Smooth muscle cell (in vitro differentiated cells): ENCODE data around the gene COPZ2. TPM values are rescaled to one million over a fixed set of nuclear protein-coding genes. Genes with fewer than 3 reads are reported as not detected.
"Not testable (repeated sequence)": the region's sequence is repeated elsewhere in the genome, so short reads cannot be mapped to it uniquely, and the experiment has no call there.

Experiments used
- DNase-seq: peaks from one replicate; lab custom pipeline; 2025; ENCODE audit not compliant: unreplicated experiment; lab: John Stamatoyannopoulos, UW
- H2AFZ ChIP-seq: fragments of 200-600 bp; sonication (generic); 2 replicates; pipeline ENCODE4 v1.6.0; 2016; ENCODE audit warnings: antibody characterized with exemption, low read depth, mild to moderate bottlenecking
- H3F3A ChIP-seq: fragments of 200-600 bp; sonication (generic); 2 replicates; pipeline ENCODE4 v1.6.0; 2017; ENCODE audit warnings: antibody characterized with exemption, low read depth
- H3K27ac ChIP-seq: fragments of 200-600 bp; sonication (generic); 2 replicates; pipeline ENCODE4 v1.5.1; 2016; ENCODE audit warnings: low read depth, mild to moderate bottlenecking
- H3K27me3 ChIP-seq: fragments of 200-600 bp; sonication (generic); 2 replicates; pipeline ENCODE4 v1.6.1; 2016; ENCODE audit warnings: low read depth, mild to moderate bottlenecking
- H3K36me3 ChIP-seq: fragments of 200-600 bp; sonication (generic); 2 replicates; pipeline ENCODE4 v1.5.1; 2016; ENCODE audit warnings: low read depth
- H3K4me1 ChIP-seq: fragments of 200-600 bp; sonication (generic); 2 replicates; pipeline ENCODE4 v1.5.1; 2016; ENCODE audit warnings: low read depth
- H3K4me2 ChIP-seq: fragments of 200-600 bp; sonication (generic); 2 replicates; pipeline ENCODE4 v1.6.0; 2016; ENCODE audit warnings: mild to moderate bottlenecking
- H3K4me3 ChIP-seq: fragments of 200-600 bp; sonication (generic); 2 replicates; pipeline ENCODE4 v1.5.1; 2016; ENCODE audit warnings: mild to moderate bottlenecking
- H3K79me2 ChIP-seq: fragments of 200-600 bp; sonication (generic); 2 replicates; pipeline ENCODE4 v1.6.0; 2016; ENCODE audit warnings: low read depth, mild to moderate bottlenecking
- H3K9ac ChIP-seq: fragments of 200-600 bp; sonication (generic); 2 replicates; pipeline ENCODE4 v1.6.0; 2016; ENCODE audit warnings: low read depth
- H3K9me3 ChIP-seq: fragments of 200-600 bp; sonication (generic); replicated peaks from 2 replicates; pipeline ENCODE4 v1.5.1; 2016; ENCODE audit warnings: low read depth
- H4K20me1 ChIP-seq: fragments of 200-600 bp; sonication (generic); 2 replicates; pipeline ENCODE4 v1.6.0; 2016; ENCODE audit warnings: low read depth
- WGBS: methylation state at CpG from one replicate; pipeline ENCODE4 v1.1.7; 2016; ENCODE audit warnings: low lambda C conversion rate; 5-methylcytosine and 5-hydroxymethylcytosine counted together
- polyA plus RNA-seq: library from polyadenylated mRNA; unstranded; fragments of >200 nt; fragmentation: Nextera tagmentation; extraction: Ambion mirVana; gene quantifications from 2 replicates; pipeline ENCODE4 v1.2.1, GENCODE V29; 2016
- total RNA-seq: library from RNA; depleted of rRNA; stranded (reverse); fragments of >200 nt; gene quantifications from 2 replicates; pipeline ENCODE4 v1.2.3, GENCODE V29; 2014
- TF ChIP-seq, protein P1 (sequence below): fragments of 200-600 bp; sonication (generic); IDR thresholded peaks from 2 replicates; pipeline ENCODE4 v1.5.1; 2017; ENCODE audit warnings: borderline replicate concordance, mild to moderate bottlenecking, antibody characterized with exemption; ENCODE audit not compliant: insufficient read depth, poor library complexity, severe bottlenecking

The COPZ2 gene
- total and polyA plus RNA-seq, 2 experiments from 2014 or later = 70.6 to 257 TPM

DNA sequence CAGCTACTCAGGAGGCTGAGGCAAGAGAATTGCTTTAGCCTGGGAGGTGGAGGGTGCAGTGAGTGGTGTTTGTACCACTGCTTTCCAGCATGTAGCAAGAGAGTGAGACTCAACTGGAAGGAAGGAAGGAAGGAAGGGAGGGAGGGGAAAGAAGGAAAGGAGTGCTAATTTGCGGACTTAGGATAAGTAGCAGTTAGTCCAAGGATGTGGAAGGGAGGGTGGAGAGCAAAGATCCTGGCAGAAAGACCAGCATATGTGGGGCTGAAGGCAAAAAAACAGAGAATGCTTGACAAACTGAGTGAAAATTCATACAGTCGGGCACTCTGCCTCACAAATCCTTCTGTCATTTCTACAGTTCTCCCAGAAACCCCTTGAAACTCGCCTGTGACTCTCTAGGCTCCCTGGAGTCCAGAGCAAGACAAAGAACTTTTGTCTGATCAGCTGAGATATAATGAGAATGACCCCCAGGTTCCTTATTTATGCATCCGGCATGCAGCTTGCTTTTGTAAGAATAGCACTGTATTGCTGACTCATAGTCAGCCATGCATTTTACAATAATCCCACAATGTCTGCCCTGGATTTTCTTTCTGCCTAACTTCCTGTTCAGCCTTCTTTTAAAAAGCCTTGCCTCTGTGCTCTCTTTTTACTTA lies 35.2 kb downstream of the COPZ2 start:
- Histone ChIP-seq H3K79me2 (no peaks in the 10 kb centered on the region), H3K27ac (peak overlapping the region; percentile 98), H3K4me2 (peak overlapping the region; percentile 81), H3K36me3 (no peaks in the 10 kb centered on the region), H3K4me3 (peak overlapping the region; percentile 12), H2AFZ (peak overlapping the region; percentile 58), H4K20me1 (no peaks in the 10 kb centered on the region), H3K27me3 (no peaks in the 10 kb centered on the region), H3F3A (peaks cover 54% of the 10 kb centered on the region), H3K9me3 (no peaks in the 10 kb centered on the region), H3K9ac (peak overlapping the region; percentile 88), H3K4me1 (peaks cover 66% of the 10 kb centered on the region)
- DNase-seq = no peak
- TF ChIP-seq, protein P1, sequence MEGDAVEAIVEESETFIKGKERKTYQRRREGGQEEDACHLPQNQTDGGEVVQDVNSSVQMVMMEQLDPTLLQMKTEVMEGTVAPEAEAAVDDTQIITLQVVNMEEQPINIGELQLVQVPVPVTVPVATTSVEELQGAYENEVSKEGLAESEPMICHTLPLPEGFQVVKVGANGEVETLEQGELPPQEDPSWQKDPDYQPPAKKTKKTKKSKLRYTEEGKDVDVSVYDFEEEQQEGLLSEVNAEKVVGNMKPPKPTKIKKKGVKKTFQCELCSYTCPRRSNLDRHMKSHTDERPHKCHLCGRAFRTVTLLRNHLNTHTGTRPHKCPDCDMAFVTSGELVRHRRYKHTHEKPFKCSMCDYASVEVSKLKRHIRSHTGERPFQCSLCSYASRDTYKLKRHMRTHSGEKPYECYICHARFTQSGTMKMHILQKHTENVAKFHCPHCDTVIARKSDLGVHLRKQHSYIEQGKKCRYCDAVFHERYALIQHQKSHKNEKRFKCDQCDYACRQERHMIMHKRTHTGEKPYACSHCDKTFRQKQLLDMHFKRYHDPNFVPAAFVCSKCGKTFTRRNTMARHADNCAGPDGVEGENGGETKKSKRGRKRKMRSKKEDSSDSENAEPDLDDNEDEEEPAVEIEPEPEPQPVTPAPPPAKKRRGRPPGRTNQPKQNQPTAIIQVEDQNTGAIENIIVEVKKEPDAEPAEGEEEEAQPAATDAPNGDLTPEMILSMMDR = no peak
- 4% methylated on average over 4 of the region's 4 CpGs for WGBS

DNA sequence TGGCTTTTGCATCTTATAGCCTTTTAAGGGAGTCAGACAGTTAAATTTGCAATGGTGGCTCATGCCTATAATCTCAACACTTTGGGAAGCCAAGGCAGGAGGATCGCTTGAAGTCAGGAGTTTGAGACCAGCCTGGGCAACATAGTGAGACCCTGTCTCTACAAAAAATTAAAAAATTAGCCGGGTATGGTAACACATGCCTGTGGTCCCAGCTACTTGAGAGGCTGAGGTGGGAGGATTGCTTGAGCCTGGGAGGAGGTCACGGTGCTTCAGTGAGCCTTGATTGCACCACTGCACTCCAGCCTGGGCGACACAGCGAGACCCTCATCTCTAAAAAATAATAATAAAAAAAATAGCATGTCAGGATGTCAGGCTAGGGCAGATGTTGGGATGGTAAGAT lies 35.9 kb downstream of the COPZ2 start:
- H2AFZ ChIP-seq, H3K4me3 ChIP-seq, H3K9me3 ChIP-seq, H3K9ac ChIP-seq, H3K79me2 ChIP-seq, H4K20me1 ChIP-seq, H3K36me3 ChIP-seq, DNase-seq, H3K27me3 ChIP-seq: not testable (repeated sequence)
- H3K27ac ChIP-seq = peak overlapping the region; percentile 98
- 87% methylated on average over 5 of the region's 5 CpGs for WGBS
- H3K4me1 ChIP-seq = peaks cover 62% of the 10 kb centered on the region
- H3F3A ChIP-seq = peaks cover 49% of the 10 kb centered on the region
- peak overlapping the region; percentile 81 for H3K4me2 ChIP-seq

DNA sequence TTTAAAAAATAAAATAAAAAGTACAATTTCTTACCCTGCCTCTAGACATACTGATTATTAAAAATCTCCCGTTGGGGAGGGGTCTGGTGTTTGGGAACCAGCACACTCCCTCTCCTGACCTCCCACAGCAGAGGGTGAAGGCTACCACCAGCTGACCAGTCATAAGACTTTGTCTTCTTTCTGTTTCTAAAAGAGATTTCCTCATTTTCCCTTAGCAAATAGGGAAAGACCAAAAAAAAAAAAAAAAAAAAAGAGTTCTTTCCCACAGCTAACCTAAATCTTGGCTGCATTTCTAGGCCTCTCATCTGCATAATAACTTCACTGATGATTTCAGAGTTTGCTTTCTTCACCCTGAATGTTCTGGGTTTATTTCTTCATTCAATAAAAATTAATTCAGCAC lies 36.4 kb downstream of the COPZ2 start:
- no peaks in the 10 kb centered on the region for H4K20me1 ChIP-seq
- TF ChIP-seq, protein P1 = no peak
- no peaks in the 10 kb centered on the region for H3K9me3 ChIP-seq
- WGBS = 79% methylated on average over 1 of the region's 1 CpG
- no peaks in the 10 kb centered on the region for H3K36me3 ChIP-seq
- H3K4me3 ChIP-seq = no peak overlapping the region
- H3K9ac ChIP-seq = no peak overlapping the region
- DNase-seq = no peak
- no peaks in the 10 kb centered on the region for H3K79me2 ChIP-seq
- no peak overlapping the region for H2AFZ ChIP-seq
- H3K4me2 ChIP-seq = peak overlapping the region; percentile 81
- H3K4me1 ChIP-seq = peaks cover 63% of the 10 kb centered on the region
- peak overlapping the region; percentile 98 for H3K27ac ChIP-seq
- no peaks in the 10 kb centered on the region for H3K27me3 ChIP-seq
- H3F3A ChIP-seq = peaks cover 45% of the 10 kb centered on the region

DNA sequence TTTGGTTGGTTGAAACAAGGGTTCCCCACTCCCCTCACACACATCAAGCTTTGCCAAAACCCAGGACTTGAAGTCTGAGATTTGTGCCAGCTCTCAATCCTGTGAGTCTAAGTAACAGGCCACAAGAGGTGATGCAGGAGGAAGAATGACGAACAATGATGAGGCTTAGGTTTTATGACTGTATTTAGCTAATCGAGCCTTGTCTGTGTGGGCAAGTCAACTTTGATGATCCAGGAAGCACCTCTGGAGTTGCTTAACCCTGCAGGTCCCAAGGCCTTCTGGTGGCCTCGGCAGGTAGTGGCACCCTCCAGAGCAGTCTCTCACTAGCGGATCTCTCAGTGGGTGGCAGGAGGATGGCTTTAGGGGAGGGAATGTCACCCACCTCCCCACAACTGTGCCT lies 38.0 kb downstream of the COPZ2 start:
- Histone ChIP-seq H4K20me1 (no peaks in the 10 kb centered on the region), H3K36me3 (no peaks in the 10 kb centered on the region), H3K4me2 (no peak overlapping the region), H3K9me3 (no peaks in the 10 kb centered on the region), H3K27me3 (no peaks in the 10 kb centered on the region), H3K79me2 (no peaks in the 10 kb centered on the region), H3K4me1 (peaks cover 64% of the 10 kb centered on the region), H3K27ac (peak overlapping the region; percentile 36), H3K4me3 (no peak overlapping the region), H3F3A (peaks cover 31% of the 10 kb centered on the region), H3K9ac (no peak overlapping the region), H2AFZ (peak overlapping the region; percentile 69)
- TF ChIP-seq, protein P1 = no peak
- WGBS = 30% methylated on average over 4 of the region's 4 CpGs
- no peak for DNase-seq
